SK-N-SH (cell line): ENCODE data around the gene DTX1. TPM values are rescaled to one million over a fixed set of nuclear protein-coding genes. Genes with fewer than 3 reads are reported as not detected.

Experiments
- CTCF ChIA-PET: fragments of 300-600, 350-600 bp; formaldehyde crosslinking; extraction: SDS; loops from one replicate; lab custom pipeline; 2021; lab: Yijun Ruan, JAX
- POLR2A ChIA-PET: fragments of 350-600 bp; sonication (Branson Sonifier 250); formaldehyde crosslinking; extraction: SDS; loops from one replicate; lab custom pipeline; 2020; ENCODE audit warnings: antibody characterized with exemption, inconsistent platforms; lab: Yijun Ruan, JAX
- DNase-seq: peaks from one replicate; pipeline ENCODE4 v3.0.0; 2012
- H2AFZ ChIP-seq: fragments of 200-600 bp; sonication (generic); 2 replicates; pipeline ENCODE4 v1.8.1; 2016; ENCODE audit warnings: antibody characterized with exemption, mild to moderate bottlenecking, low read depth
- H3F3A ChIP-seq: fragments of 200-600 bp; sonication (generic); replicated peaks from 2 replicates; pipeline ENCODE3; 2016; ENCODE audit warnings: antibody characterized with exemption, mild to moderate bottlenecking; ENCODE audit not compliant: insufficient read depth
- H3K27ac ChIP-seq, 2 experiments: fragments of 200-500 bp in 1 of 2; fragments of 200-600 bp in 1 of 2; sonication (Bioruptor generic) in 1 of 2; sonication (generic), shearing (Covaris generic) in 1 of 2; 2 replicates each; pipeline versions ENCODE4 v1.5.1 to v1.6.1; 2014 to 2016; ENCODE audit warnings: low read depth in 2 of 2, inconsistent platforms in 1 of 2, low read length in 1 of 2, mild to moderate bottlenecking in 1 of 2, mixed read lengths in 1 of 2
- H3K27me3 ChIP-seq: fragments of 200-600 bp; sonication (generic), shearing (Covaris generic); 2 replicates; pipeline ENCODE4 v1.6.1; 2016; ENCODE audit warnings: mixed run types; ENCODE audit not compliant: insufficient read depth
- H3K36me3 ChIP-seq, 2 experiments: fragments of 200-500 bp in 1 of 2; fragments of 200-600 bp in 1 of 2; sonication (Bioruptor generic) in 1 of 2; sonication (generic) in 1 of 2; replicated peaks in 1 of 2; 2 replicates each; pipeline versions ENCODE3 to v1.5.1; 2014 to 2016; ENCODE audit warnings: low read length in 1 of 2, mild to moderate bottlenecking in 1 of 2; ENCODE audit not compliant: insufficient read depth in 2 of 2, control insufficient read depth in 1 of 2
- H3K4me1 ChIP-seq, 2 experiments: fragments of 200-500 bp in 1 of 2; fragments of 200-600 bp in 1 of 2; sonication (Bioruptor generic) in 1 of 2; sonication (generic), shearing (Covaris generic) in 1 of 2; 2 replicates each; pipeline versions ENCODE4 v1.5.1 to v1.6.1; 2014 to 2016; ENCODE audit warnings: low read depth in 1 of 2, low read length in 1 of 2, mixed run types in 1 of 2; ENCODE audit not compliant: insufficient read depth in 2 of 2, control insufficient read depth in 1 of 2
- H3K4me2 ChIP-seq: fragments of 200-600 bp; sonication (generic), shearing (Covaris generic); 2 replicates; pipeline ENCODE4 v1.6.1; 2017; ENCODE audit warnings: mixed run types
- H3K4me3 ChIP-seq, 2 experiments: fragments of 200-500 bp in 1 of 2; fragments of 200-600 bp in 1 of 2; sonication (Bioruptor generic) in 1 of 2; sonication (generic), shearing (Covaris generic) in 1 of 2; 2 replicates each; pipeline versions ENCODE4 v1.5.1 to v1.8.1; 2014 to 2016; ENCODE audit warnings: low read depth in 2 of 2, inconsistent platforms in 1 of 2, low read length in 1 of 2, mild to moderate bottlenecking in 1 of 2, mixed read lengths in 1 of 2, moderate library complexity in 1 of 2
- H3K79me2 ChIP-seq: fragments of 200-600 bp; sonication (generic); 2 replicates; pipeline ENCODE4 v1.8.1; 2017; ENCODE audit warnings: mild to moderate bottlenecking; ENCODE audit not compliant: insufficient read depth
- H3K9ac ChIP-seq: fragments of 200-600 bp; sonication (generic); 2 replicates; pipeline ENCODE4 v1.6.1; 2017; ENCODE audit warnings: mixed run types
- H3K9me2 ChIP-seq: fragments of 200-600 bp; sonication (generic); 2 replicates; pipeline ENCODE4 v1.6.1; 2017; ENCODE audit warnings: mixed run types
- H3K9me3 ChIP-seq: fragments of 200-600 bp; sonication (generic); 2 replicates; pipeline ENCODE4 v1.6.1; 2017; ENCODE audit warnings: mixed run types, mild to moderate bottlenecking, moderate library complexity
- H4K20me1 ChIP-seq: fragments of 200-600 bp; sonication (generic); 2 replicates; pipeline ENCODE4 v1.6.1; 2017; ENCODE audit warnings: mild to moderate bottlenecking, mixed run types; ENCODE audit not compliant: insufficient read depth
- CHD2 ChIP-seq: fragments of 150-350 bp; IDR thresholded peaks from 2 replicates; pipeline ENCODE4 v1.6.1; 2018; ENCODE audit warnings: low read length; ENCODE audit not compliant: partially characterized antibody
- CTCF ChIP-seq: fragments of 200-600 bp; sonication (generic); IDR thresholded peaks from 2 replicates; pipeline ENCODE4 v1.6.1; 2017; ENCODE audit warnings: antibody characterized with exemption, mild to moderate bottlenecking, moderate library complexity
- GATA2 ChIP-seq: sonication (generic); formaldehyde crosslinking; IDR thresholded peaks from 2 replicates; pipeline ENCODE4 v1.5.0; 2020; ENCODE audit warnings: mild to moderate bottlenecking, missing genetic modification reagents
- JUND ChIP-seq: IDR thresholded peaks from 2 replicates; pipeline ENCODE4 v1.4.0; 2012
- POLR2AphosphoS5 ChIP-seq: IDR thresholded peaks from 2 replicates; pipeline ENCODE4 v1.6.1; 2012; ENCODE audit warnings: low read depth, low read length
- RXRA ChIP-seq: IDR thresholded peaks from 2 replicates; pipeline ENCODE4 v1.4.0; 2012; ENCODE audit warnings: low read depth, mild to moderate bottlenecking, borderline replicate concordance
- YY1 ChIP-seq: IDR thresholded peaks from 2 replicates; pipeline ENCODE4 v1.4.0; 2012; ENCODE audit warnings: low read depth, mild to moderate bottlenecking
- WGBS: methylation state at CpG from one replicate; pipeline ENCODE4 v1.1.6; 2017; ENCODE audit warnings: low lambda C conversion rate; 5-methylcytosine and 5-hydroxymethylcytosine counted together
- polyA plus RNA-seq, 3 experiments: library from polyadenylated mRNA; depleted of rRNA; stranded (reverse); fragments of >200 nt; gene quantifications; 2 replicates each; pipeline ENCODE4 v1.2.3, GENCODE V29; 2012
- TF ChIP-seq, protein P1 (sequence below): fragments of 150-350 bp; IDR thresholded peaks from 2 replicates; pipeline ENCODE4 v1.6.1; 2016; ENCODE audit warnings: mild to moderate bottlenecking, low read depth, low read length

The DTX1 gene
- polyA plus RNA-seq, 1 of the 3 experiments (the other 2 are of a cell fraction): 0.72 TPM

DNA sequence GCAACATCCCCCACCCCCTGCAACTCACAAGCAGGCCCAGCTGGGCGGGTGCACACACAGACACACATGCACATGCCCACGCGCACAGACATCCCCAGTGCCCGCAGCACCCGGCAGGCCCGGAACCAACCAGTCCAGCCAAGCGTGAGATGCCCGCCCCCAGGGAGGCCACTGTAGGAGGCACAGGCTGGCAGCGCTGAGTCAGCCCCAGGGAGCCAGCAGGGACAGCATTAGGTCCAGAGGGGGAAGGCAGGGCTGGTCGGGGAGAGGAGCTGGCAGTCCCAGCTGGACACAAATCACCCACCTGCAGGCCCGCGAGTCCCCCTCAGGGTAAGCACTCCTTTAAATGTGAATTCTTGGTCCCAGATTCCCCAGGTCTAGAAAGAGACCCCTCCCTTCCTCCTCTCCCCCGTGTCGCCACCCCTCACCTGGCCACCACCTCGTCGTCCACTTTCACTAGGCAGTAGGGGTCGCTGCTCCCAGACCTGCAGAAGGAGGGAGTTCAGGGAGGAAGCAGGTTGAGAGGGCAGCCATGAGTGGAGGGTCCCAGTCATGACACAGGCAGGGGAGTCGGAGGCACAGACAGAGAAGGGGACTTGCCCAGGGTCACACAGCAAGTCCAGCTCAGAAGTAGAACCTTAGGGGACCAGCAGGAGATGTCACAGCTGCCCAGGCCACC is 74.1 kb downstream of the DTX1 start:
- Histone ChIP-seq H3K36me3 (no peaks in the 10 kb centered on the region), H3K4me2 (no peak overlapping the region), H3K9me2 (no peaks in the 10 kb centered on the region), H3K27ac (no peak overlapping the region), H3K9me3 (no peaks in the 10 kb centered on the region), H3K27me3 (no peaks in the 10 kb centered on the region), H4K20me1 (no peaks in the 10 kb centered on the region), H3F3A (no peaks in the 10 kb centered on the region), H3K4me3 (no peak overlapping the region), H3K9ac (no peak overlapping the region), H3K79me2 (no peaks in the 10 kb centered on the region), H2AFZ (no peak overlapping the region), H3K4me1 (peaks cover 0 to 2% of the 10 kb centered on the region in 2 experiments; a peak in 1 of 4 replicates)
- POLR2A ChIA-PET: no interaction called here
- CTCF ChIA-PET: interaction anchor here (0.6 to 2.8 kb wide), 11 partner anchors 9 to 391 kb away, joined by 3 to 13 read pairs (median 3); no protein-coding TSS in a partner anchor
- WGBS: 32% methylated on average over 10 of the region's 18 CpGs
- peak; percentile 73 for DNase-seq
- TF ChIP-seq CHD2: no peak
- peak; percentile 35 for TF ChIP-seq CTCF
- TF ChIP-seq POLR2AphosphoS5: no peak
- TF ChIP-seq, protein P1, sequence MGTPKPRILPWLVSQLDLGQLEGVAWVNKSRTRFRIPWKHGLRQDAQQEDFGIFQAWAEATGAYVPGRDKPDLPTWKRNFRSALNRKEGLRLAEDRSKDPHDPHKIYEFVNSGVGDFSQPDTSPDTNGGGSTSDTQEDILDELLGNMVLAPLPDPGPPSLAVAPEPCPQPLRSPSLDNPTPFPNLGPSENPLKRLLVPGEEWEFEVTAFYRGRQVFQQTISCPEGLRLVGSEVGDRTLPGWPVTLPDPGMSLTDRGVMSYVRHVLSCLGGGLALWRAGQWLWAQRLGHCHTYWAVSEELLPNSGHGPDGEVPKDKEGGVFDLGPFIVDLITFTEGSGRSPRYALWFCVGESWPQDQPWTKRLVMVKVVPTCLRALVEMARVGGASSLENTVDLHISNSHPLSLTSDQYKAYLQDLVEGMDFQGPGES: no peak

GRCh38 chr12:113131556-113131955 is 75.0 kb downstream of the DTX1 start:
- 83% methylated on average over 1 of the region's 1 CpG for WGBS
- ChIA-PET POLR2A (no interaction called here), CTCF (interaction anchor here (0.6 to 2.8 kb wide), 8 partner anchors 9 to 392 kb away, joined by 3 to 13 read pairs (median 4); no protein-coding TSS in a partner anchor)
- Histone ChIP-seq H4K20me1 (no peaks in the 10 kb centered on the region), H3K4me1 (peaks cover 0 to 2% of the 10 kb centered on the region in 2 experiments; a peak in 1 of 4 replicates), H3K9ac (no peak overlapping the region), H3K4me2 (no peak overlapping the region), H3K79me2 (no peaks in the 10 kb centered on the region), H3K9me2 (no peaks in the 10 kb centered on the region), H3K4me3 (no peak overlapping the region), H3K36me3 (no peaks in the 10 kb centered on the region), H3F3A (no peaks in the 10 kb centered on the region), H2AFZ (no peak overlapping the region), H3K9me3 (no peaks in the 10 kb centered on the region), H3K27ac (no peak overlapping the region), H3K27me3 (no peaks in the 10 kb centered on the region)
- peak; percentile 23 for DNase-seq
- TF ChIP-seq RXRA (no peak), GATA2 (no peak), CHD2 (no peak), YY1 (no peak), JUND (no peak)
